Lung microvascular endothelial cell (primary cell): ENCODE results near the gene HNRNPU. TPM values are rescaled to one million over a fixed set of nuclear protein-coding genes. Genes with fewer than 3 reads are reported as not detected.

Source experiments
- DNase-seq, 2 donors: peaks; one replicate each; pipeline versions ENCODE4 v3.0.0 to v3.0.0-alpha.2; 2010; ENCODE audit warnings: low read depth in 2 of 2
- total RNA-seq: library from RNA; depleted of rRNA; stranded (reverse); fragments of >200 nt; gene quantifications from 2 replicates; pipeline ENCODE4 v1.2.1, GENCODE V29; 2014

The HNRNPU gene
- total RNA-seq, 1 donor from 2014 or later = 250 TPM

DNA sequence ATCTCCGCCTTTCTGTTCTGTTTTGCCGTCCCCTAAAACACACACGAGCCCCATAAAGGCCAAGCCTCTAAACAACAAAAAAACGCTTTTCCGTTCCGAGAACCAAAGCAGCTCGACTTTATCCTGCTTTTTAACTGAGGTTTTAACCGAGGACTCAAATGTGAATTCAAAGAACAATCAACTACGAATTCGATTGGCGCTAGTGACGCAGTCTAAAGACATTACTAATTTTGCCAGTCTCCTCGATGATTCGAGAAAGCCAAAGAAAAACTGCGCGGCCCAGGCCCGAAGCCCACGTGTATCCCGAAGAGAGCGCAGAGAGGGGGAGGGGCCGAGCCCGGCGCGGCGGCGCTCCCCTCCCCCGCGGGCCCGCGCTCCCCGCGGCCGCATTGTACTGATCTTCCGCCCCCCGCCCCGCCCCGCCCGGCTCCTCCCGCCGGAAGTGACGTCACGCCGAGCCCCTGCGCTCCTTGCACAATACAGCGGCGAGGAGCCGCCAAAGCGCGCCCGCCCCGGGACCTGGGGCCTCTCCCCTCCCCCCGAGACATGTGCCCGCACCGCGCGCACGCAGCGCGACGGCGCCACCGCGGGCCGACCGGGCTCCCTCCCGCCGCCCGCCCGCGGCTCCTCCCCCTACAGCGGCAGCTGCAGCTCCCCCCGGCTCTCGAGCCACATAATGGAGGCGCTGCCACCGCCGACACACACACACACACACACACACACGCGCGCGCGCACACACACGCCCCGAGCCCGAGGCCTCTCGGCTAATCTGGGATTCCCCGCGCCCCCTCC is 1.4 kb downstream of the HNRNPU start:
- DNase-seq = peak; percentile 95 to 97

- DNase-seq = peak in 1 of 2 donors; percentile 3
Measured at GRCh38 chr1:244862354-244862698, 2.0 kb downstream of the HNRNPU start.

- peak; percentile 19 to 28 for DNase-seq
Measured at GRCh38 chr1:244861683-244862082, 2.7 kb downstream of the HNRNPU start.

DNA sequence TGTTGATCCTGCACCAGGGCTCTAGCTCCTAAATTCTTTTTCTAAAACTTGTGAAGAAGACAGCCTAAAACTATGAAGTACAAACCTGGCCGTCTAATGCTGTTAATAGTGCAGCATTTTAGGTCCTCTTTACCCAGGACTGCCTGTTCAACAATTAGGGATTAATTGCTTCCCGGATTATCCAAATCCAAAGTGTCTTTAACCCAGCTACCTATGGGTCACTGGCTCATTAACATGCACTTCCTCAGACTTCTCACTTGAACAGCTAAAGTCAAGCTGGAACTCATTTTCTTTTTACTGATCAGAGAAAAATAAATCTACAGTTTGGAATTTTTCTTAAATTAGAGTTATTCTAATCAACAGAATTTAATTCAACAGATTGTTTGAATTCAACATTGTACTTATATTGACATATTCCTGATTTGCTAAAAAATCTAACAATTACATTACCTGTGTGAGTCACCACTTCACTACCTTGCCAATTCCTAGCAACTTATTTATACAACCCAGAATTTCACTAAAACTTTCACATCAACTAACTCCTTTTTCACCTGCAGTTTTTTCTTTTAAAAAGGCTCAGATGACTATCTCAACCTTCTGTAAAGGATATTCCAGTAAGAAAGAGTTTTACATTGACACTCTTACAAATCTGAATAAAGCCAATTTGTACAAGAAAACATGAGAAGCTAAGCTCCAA is 3.3 kb downstream of the HNRNPU start:
- DNase-seq = no peak

GRCh38 chr1:244860078-244860477 is 4.3 kb downstream of the HNRNPU start:
- DNase-seq = no peak

GRCh38 chr1:244858357-244858756 is 6.0 kb downstream of the HNRNPU start:
- no peak for DNase-seq

DNA sequence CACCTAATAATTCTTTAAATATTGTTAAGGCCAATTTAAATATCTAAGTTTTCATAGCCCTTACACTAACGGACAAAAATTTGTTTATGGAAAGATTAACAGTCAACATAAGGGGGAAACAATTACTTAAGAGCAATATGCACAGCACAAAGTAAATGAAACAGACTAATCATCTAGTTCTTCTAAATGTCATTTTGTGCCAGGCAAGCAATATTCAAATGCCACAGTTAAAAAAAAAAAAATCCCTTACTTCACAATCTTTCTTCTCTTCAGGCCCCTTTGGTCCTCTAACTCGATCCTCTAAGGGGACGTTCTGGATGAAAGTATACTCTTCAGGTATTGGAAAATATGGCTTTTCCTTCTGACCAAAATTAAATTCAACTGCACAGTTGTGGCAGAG is 6.6 kb downstream of the HNRNPU start:
- DNase-seq = no peak

- DNase-seq = peak in 1 of 2 donors; percentile 46
Measured at GRCh38 chr1:244854865-244855578, 9.3 kb downstream of the HNRNPU start.

- no peak for DNase-seq
Measured at GRCh38 chr1:244854166-244854565, 10.2 kb downstream of the HNRNPU start.

DNA sequence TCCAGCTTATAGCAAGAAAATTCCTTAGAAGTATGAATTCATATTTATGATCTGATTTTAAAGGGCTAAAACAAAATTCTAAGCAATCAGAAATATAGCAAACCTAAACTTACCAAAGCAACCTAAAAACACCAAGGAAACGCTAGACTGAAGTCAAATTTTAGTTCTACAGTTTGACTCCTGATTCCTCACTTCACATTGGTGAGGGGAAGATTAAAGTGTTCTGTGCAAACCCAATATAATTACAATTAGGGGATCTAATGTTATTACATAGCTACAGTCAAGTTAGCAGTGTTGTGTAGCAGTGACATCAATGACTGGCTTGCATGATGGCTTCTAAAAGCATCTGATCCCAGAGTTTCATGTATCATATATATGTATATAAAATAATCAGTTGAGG is 11.6 kb downstream of the HNRNPU start:
- DNase-seq = no peak

- no peak for DNase-seq
Measured at GRCh38 chr1:244851546-244852231, 12.7 kb downstream of the HNRNPU start.

- no peak for DNase-seq
Measured at GRCh38 chr1:244850896-244851295, 13.4 kb downstream of the HNRNPU start.

GRCh38 chr1:244850099-244850852 is 14.1 kb downstream of the HNRNPU start:
- no peak for DNase-seq

GRCh38 chr1:244849189-244849866 is 15.0 kb downstream of the HNRNPU start:
- DNase-seq = no peak

DNA sequence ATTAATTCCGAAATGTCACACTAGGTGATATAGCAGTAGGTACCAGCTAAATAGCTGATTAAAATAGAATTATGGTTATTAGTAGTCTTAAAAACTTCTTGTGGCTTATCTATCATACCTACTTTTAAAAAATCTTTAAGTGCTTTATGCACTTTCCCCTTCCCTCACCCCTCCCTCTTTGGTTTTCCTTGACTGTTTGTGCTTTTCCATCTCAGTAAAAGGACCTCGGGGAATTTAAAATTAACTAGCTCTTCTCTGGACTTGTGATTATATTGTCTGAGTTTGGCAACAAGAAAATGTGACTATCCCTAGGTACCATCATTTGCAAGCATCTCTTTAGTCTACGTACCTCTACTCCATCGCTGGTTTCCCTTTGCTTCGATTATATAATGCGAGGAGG is 17.7 kb downstream of the HNRNPU start:
- no peak for DNase-seq

DNA sequence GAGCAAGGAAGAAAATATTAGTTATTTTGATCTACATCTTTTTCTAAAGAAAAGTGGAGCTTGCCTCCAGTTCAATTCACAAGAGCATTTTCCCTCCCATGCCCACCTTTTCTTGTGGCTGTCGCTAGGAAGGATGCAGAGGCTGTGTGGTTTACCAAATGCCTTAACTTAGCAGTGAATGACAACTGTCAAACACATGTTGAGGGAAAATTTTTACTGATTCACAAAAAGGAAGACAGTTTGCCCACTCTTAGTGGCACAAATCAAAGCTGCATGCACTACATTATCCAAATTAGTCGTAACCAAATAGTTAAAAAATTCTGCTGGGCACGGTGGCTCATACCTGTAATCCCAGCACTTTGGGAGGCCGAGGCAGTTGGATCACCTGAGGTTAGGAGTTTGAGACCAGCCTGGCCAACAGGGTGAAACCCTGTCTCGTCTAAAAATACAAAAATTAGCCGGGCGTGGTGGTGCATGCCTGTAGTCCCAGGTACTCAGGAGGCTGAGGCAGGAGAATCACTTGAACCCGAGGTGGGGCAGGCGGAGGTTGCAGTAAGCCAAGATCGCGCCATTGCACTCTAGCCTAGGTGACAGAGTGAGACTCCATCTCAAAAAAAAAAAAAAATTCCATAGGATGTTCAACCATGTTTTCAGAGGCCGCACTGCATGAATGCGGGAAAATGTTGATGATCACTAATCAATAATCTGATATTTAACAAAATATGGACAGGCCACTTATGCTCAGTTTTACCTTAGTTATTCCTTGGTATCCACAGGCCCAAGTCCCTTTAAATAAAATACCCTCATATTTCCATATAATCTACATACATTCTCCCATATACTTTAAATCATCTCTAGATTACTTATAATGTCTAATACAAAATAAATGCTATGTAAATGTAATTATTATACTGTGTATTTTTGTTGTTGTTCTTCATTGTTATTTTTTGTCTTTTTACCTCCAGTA is 19.9 kb downstream of the HNRNPU start:
- no peak for DNase-seq

DNA sequence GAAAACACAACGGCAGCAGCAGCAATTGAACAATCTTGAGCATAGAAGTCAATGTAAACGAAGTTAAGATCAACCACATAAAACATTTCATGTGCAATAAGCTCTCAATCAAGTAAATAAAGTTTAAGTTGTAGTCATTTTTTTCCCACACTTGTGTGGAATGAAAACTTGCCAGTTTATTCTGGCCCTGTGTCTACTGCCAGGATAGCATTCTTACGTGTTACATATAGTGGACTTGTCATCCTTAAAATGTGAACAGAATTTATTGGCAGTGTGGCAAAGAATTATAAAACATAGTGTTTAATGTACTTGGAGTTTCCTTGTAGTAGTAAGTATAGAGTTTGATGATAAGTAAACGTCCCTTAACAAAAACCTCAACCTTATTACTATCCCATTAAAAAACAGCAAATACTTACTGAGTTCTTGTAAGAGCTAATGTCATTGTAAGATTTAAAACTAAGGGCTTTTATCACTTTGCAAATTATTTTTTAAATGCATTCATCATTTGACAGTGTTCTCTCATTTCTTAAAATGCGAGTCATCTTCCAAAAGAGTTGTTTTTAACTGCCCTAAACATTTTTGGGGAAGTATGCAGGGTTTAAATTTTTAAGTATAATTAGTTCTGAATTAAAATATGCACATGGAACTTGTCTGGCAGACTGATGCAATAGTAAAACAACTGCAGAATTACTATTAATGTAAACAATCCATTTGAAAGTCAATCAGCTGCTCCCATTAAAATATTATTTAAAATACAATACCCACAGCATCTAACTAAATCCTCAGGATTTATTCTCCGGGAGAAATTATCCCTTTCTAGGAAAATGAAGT is 21.0 kb downstream of the HNRNPU start:
- no peak for DNase-seq

DNA sequence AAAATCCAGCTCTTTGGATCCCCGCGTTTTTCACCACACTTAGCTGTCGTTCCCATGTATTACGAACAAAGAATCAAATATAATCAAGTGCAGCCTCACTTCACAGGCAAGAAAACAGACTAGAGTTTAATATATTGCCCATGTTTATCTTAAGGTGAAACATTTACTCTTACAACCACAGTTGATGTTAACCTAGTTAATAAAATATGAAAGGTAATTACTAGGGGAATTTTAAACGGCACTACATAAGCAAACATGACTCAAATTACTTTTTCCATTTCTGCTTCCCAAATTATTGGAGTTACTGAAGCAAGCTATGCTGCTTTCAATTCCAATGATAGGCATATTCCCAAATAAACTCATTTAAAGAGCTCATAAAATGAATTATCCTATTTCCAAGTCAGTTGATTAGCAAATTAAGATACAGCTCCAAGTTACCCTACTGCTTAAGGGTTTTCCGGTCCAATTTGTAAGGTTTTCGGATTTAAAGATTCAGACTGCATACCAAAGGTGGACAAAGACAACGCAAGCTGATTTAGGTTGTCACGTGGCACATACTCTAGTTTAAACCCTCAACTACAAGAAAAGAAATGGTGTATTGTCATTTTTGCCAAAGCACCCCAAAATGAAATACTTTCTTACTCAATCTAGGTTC is 22.9 kb downstream of the HNRNPU start:
- DNase-seq = no peak
